ENCODE measurements around the gene ACER2. TPM values are rescaled to one million over a fixed set of nuclear protein-coding genes. Genes with fewer than 3 reads are reported as not detected.

ACER2 gene
- total RNA-seq, 4 donors from 2014 or later, result 1.7 to 4.8 (median 2.4) TPM

GRCh38 chr9:19451240-19452087 lies 42.7 kb downstream of the ACER2 start:
- intact Hi-C loops (cut with DNase I; ENCODE audit: low total_unique reads), result loop anchor here (10.0 kb wide), 1 partner anchor 367 kb away; no protein-coding TSS in a partner anchor
- no peak for TF ChIP-seq POLR2A (IDR thresholded peaks at IDR 0.05)
- no peak for ATAC-seq
- in situ Hi-C loops (cut with MboI; ENCODE audit: low sequenced_read_pairs in 4 of 4), result loop anchor here in 3 of 4 donors (10.0 to 25.0 kb wide), 3 partner anchors 67 to 1189 kb away; partner anchors contain the start of gene RPS6 (in 2 of the 3)
- H3K4me3 ChIP-seq, result no peak overlapping the region
- no peak for DNase-seq
- H3K36me3 ChIP-seq, result no peaks in the 10 kb centered on the region
- H3K27me3 ChIP-seq, result no peaks in the 10 kb centered on the region
- no peaks in the 10 kb centered on the region for H3K9me3 ChIP-seq
- H3K27ac ChIP-seq, result no peak overlapping the region
- no peaks in the 10 kb centered on the region for H3K4me1 ChIP-seq

GRCh38 chr9:19456426-19456825 lies 47.6 kb downstream of the ACER2 start:
- TF ChIP-seq CTCF (IDR thresholded peaks at IDR 0.05 in 4 of 5, conservative IDR thresholded peaks at IDR 0.05 in 1 of 5) (no peak), POLR2A (IDR thresholded peaks at IDR 0.05) (no peak)
- intact Hi-C loops (cut with DNase I; ENCODE audit: low total_unique reads) (loop anchor here (2.0 to 10.0 kb wide), 2 partner anchors 372 to 408 kb away; partner anchors contain the start of gene RRAGA), in situ Hi-C loops (cut with MboI; ENCODE audit: low sequenced_read_pairs in 4 of 4) (loop anchor here in 3 of 4 donors (5.0 to 25.0 kb wide), 4 partner anchors 72 to 1194 kb away; partner anchors contain the start of gene RPS6 (in 3 of the 3))
- H3K27ac ChIP-seq, result peak overlapping the region in 3 of 4 donors; percentile 1 to 34 (median 26)
- peaks cover 6 to 9% of the 10 kb centered on the region in 2 donors for H3K4me1 ChIP-seq
- no peak for DNase-seq
- H3K4me3 ChIP-seq, result no peak overlapping the region
- H3K36me3 ChIP-seq, result no peaks in the 10 kb centered on the region
- H3K27me3 ChIP-seq, result no peaks in the 10 kb centered on the region
- no peak for ATAC-seq
- H3K9me3 ChIP-seq, result no peaks in the 10 kb centered on the region

- no peaks in the 10 kb centered on the region for H3K9me3 ChIP-seq
- intact Hi-C loops (cut with DNase I; ENCODE audit: low total_unique reads) (loop anchor here (1.0 to 10.0 kb wide), 3 partner anchors 77 to 408 kb away; partner anchors contain the start of genes RPS6 and RRAGA), in situ Hi-C loops (cut with MboI; ENCODE audit: low sequenced_read_pairs in 4 of 4) (loop anchor here in 3 of 4 donors (5.0 to 25.0 kb wide), 4 partner anchors 72 to 1195 kb away; partner anchors contain the start of gene RPS6 (in 3 of the 3))
- TF ChIP-seq POLR2A (IDR thresholded peaks at IDR 0.05) (no peak), CTCF (IDR thresholded peaks at IDR 0.05 in 4 of 5, conservative IDR thresholded peaks at IDR 0.05 in 1 of 5) (peak; percentile 86 to 95 (median 94))
- peak overlapping the region in 3 of 4 donors; percentile 7 to 15 (median 11) for H3K4me3 ChIP-seq
- no peaks in the 10 kb centered on the region for H3K36me3 ChIP-seq
- H3K27ac ChIP-seq, result peak overlapping the region; percentile 1 to 50 (median 30)
- H3K27me3 ChIP-seq, result no peaks in the 10 kb centered on the region
- H3K4me1 ChIP-seq, result peaks cover 6 to 9% of the 10 kb centered on the region in 2 donors
- DNase-seq (peak; percentile 31 to 52), ATAC-seq (peak; percentile 94 to 99)
Measured at GRCh38 chr9:19456996-19457692, 48.3 kb downstream of the ACER2 start.

- in situ Hi-C loops (cut with MboI; ENCODE audit: low sequenced_read_pairs in 4 of 4) (loop anchor here in 3 of 4 donors (5.0 to 25.0 kb wide), 4 partner anchors 73 to 1195 kb away; partner anchors contain the start of gene RPS6 (in 3 of the 3)), intact Hi-C loops (cut with DNase I; ENCODE audit: low total_unique reads) (loop anchor here (1.0 to 10.0 kb wide), 3 partner anchors 77 to 409 kb away; partner anchors contain the start of genes RPS6 and RRAGA)
- Histone ChIP-seq H3K27ac (no peak overlapping the region), H3K27me3 (no peaks in the 10 kb centered on the region), H3K4me3 (peak overlapping the region in 3 of 4 donors; percentile 7 to 15 (median 11)), H3K36me3 (no peaks in the 10 kb centered on the region), H3K9me3 (no peaks in the 10 kb centered on the region), H3K4me1 (peaks cover 6 to 9% of the 10 kb centered on the region in 2 donors)
- peak in 1 of 5 experiments; percentile 1 for TF ChIP-seq CTCF (IDR thresholded peaks at IDR 0.05 in 4 of 5, conservative IDR thresholded peaks at IDR 0.05 in 1 of 5)
- no peak for TF ChIP-seq POLR2A (IDR thresholded peaks at IDR 0.05)
- DNase-seq, result no peak
- peak in 1 of 2 donors; percentile 7 for ATAC-seq
Measured at GRCh38 chr9:19457693-19458009, 48.8 kb downstream of the ACER2 start.

Data from gastrocnemius medialis (tissue), 4 donors.